HL-60/S4 treated with retinoic acid at 250 ng/mL for 4 days and 3 days (cell line): ENCODE measurements around the gene ATXN1.

ENCODE experiments used
- in situ Hi-C: fragments of 300-500 bp; cut with MboI; formaldehyde crosslinking; loops from 2 replicates; pipeline ENCODE4 v1.7.0; 2022; ENCODE audit warnings: low sequenced_read_pairs

ATXN1 gene

GRCh38 chr6:16764188-16764950, 3.1 kb upstream of the ATXN1 start:
- in situ Hi-C loops, result loop anchor here (25.0 kb wide), 2 partner anchors 252 to 427 kb away; no protein-coding TSS in a partner anchor

GRCh38 chr6:16762550-16763477, 1.6 kb upstream of the ATXN1 start:
- in situ Hi-C loops, result loop anchor here (25.0 kb wide), 2 partner anchors 251 to 426 kb away; no protein-coding TSS in a partner anchor

GRCh38 chr6:16762268-16762549, 949 bp upstream of the ATXN1 start:
- in situ Hi-C loops, result loop anchor here (25.0 kb wide), 2 partner anchors 250 to 425 kb away; no protein-coding TSS in a partner anchor

GRCh38 chr6:16761471-16762267, 409 bp upstream of the ATXN1 start:
- in situ Hi-C loops, result loop anchor here (25.0 kb wide), 2 partner anchors 249 to 424 kb away; no protein-coding TSS in a partner anchor

- in situ Hi-C loops, result loop anchor here (25.0 kb wide), 2 partner anchors 248 to 423 kb away; no protein-coding TSS in a partner anchor
These were observed 1.4 kb downstream of the ATXN1 start for GRCh38 chr6:16759646-16760515.

- in situ Hi-C loops, result loop anchor here (25.0 kb wide), 2 partner anchors 247 to 422 kb away; no protein-coding TSS in a partner anchor
These were observed 2.0 kb downstream of the ATXN1 start for GRCh38 chr6:16759181-16759645.

GRCh38 chr6:16758163-16758975, 2.9 kb downstream of the ATXN1 start:
- in situ Hi-C loops, result loop anchor here (25.0 kb wide), 2 partner anchors 246 to 421 kb away; no protein-coding TSS in a partner anchor

GRCh38 chr6:16757332-16757731, 3.9 kb downstream of the ATXN1 start:
- in situ Hi-C loops, result loop anchor here (25.0 kb wide), 2 partner anchors 245 to 420 kb away; no protein-coding TSS in a partner anchor

GRCh38 chr6:16756660-16757255, 4.5 kb downstream of the ATXN1 start:
- in situ Hi-C loops, result loop anchor here (25.0 kb wide), 2 partner anchors 244 to 419 kb away; no protein-coding TSS in a partner anchor

- in situ Hi-C loops, result loop anchor here (25.0 kb wide), 2 partner anchors 243 to 418 kb away; no protein-coding TSS in a partner anchor
These were observed 5.7 kb downstream of the ATXN1 start for GRCh38 chr6:16755544-16755943.

- in situ Hi-C loops, result loop anchor here (25.0 kb wide), 2 partner anchors 243 to 418 kb away; no protein-coding TSS in a partner anchor
These were observed 6.4 kb downstream of the ATXN1 start for GRCh38 chr6:16754876-16755275.

- in situ Hi-C loops, result loop anchor here (25.0 kb wide), 2 partner anchors 242 to 417 kb away; no protein-coding TSS in a partner anchor
These were observed 7.0 kb downstream of the ATXN1 start for GRCh38 chr6:16754274-16754673.

GRCh38 chr6:16753341-16753740, 7.9 kb downstream of the ATXN1 start:
- in situ Hi-C loops, result loop anchor here (25.0 kb wide), 2 partner anchors 241 to 416 kb away; no protein-coding TSS in a partner anchor

GRCh38 chr6:16752206-16752866, 8.9 kb downstream of the ATXN1 start:
- in situ Hi-C loops, result loop anchor here (25.0 kb wide), 2 partner anchors 240 to 415 kb away; no protein-coding TSS in a partner anchor

GRCh38 chr6:16751251-16751946, 9.9 kb downstream of the ATXN1 start:
- in situ Hi-C loops, result loop anchor here (25.0 kb wide), 2 partner anchors 239 to 414 kb away; no protein-coding TSS in a partner anchor

- in situ Hi-C loops, result loop anchor here (25.0 kb wide), 2 partner anchors 238 to 413 kb away; no protein-coding TSS in a partner anchor
These were observed 10.7 kb downstream of the ATXN1 start for GRCh38 chr6:16750566-16750965.
